ENCODE data around the gene KIAA1217.

The KIAA1217 gene

GRCh38 chr10:24448351-24448999 lies 239.5 kb downstream of the KIAA1217 start:
- DNase-seq, result no peak

GRCh38 chr10:24449321-24449740 lies 240.4 kb downstream of the KIAA1217 start:
- no peak for DNase-seq

GRCh38 chr10:24449769-24450310 lies 240.9 kb downstream of the KIAA1217 start:
- DNase-seq, result no peak

GRCh38 chr10:24451325-24451820 lies 242.4 kb downstream of the KIAA1217 start:
- DNase-seq, result no peak

GRCh38 chr10:24452030-24452429 lies 243.1 kb downstream of the KIAA1217 start:
- DNase-seq, result no peak

GRCh38 chr10:24453404-24453830 lies 244.5 kb downstream of the KIAA1217 start:
- no peak for DNase-seq

GRCh38 chr10:24453973-24454372 lies 245.0 kb downstream of the KIAA1217 start:
- DNase-seq, result no peak

- DNase-seq, result no peak
Observed at GRCh38 chr10:24455447-24455846, 246.5 kb downstream of the KIAA1217 start.

- no peak for DNase-seq
Observed at GRCh38 chr10:24456322-24456721, 247.4 kb downstream of the KIAA1217 start.

GRCh38 chr10:24457661-24458318 lies 248.9 kb downstream of the KIAA1217 start:
- no peak for DNase-seq

- no peak for DNase-seq
Observed at GRCh38 chr10:24459836-24460235, 250.9 kb downstream of the KIAA1217 start.

GRCh38 chr10:24462291-24462813 lies 253.4 kb downstream of the KIAA1217 start:
- no peak for DNase-seq

- no peak for DNase-seq
Observed at GRCh38 chr10:24462889-24463552, 254.1 kb downstream of the KIAA1217 start.

GRCh38 chr10:24463611-24464426 lies 254.9 kb downstream of the KIAA1217 start:
- no peak for DNase-seq

GRCh38 chr10:24465124-24465874 lies 256.4 kb downstream of the KIAA1217 start:
- DNase-seq, result no peak

- DNase-seq, result no peak
Observed at GRCh38 chr10:24465891-24466818, 257.2 kb downstream of the KIAA1217 start.

- no peak for DNase-seq
Observed at GRCh38 chr10:24467136-24467535, 258.2 kb downstream of the KIAA1217 start.

GRCh38 chr10:24467605-24468004 lies 258.7 kb downstream of the KIAA1217 start:
- DNase-seq, result no peak

GRCh38 chr10:24468281-24468751 lies 259.4 kb downstream of the KIAA1217 start:
- peak in 1 of 2 experiments; percentile 4 for DNase-seq

GRCh38 chr10:24469993-24470392 lies 261.1 kb downstream of the KIAA1217 start:
- no peak for DNase-seq
